NCI-H1105 (cell line): Measurements from ENCODE around the gene CAGE1.
"Not testable (repeated sequence)": the region's sequence is repeated elsewhere in the genome, so short reads cannot be mapped to it uniquely, and the experiment has no call there.

Source experiments
- DNase-seq: peaks from one replicate; lab custom pipeline; 2025; lab: John Stamatoyannopoulos, UW

The CAGE1 gene

DNA sequence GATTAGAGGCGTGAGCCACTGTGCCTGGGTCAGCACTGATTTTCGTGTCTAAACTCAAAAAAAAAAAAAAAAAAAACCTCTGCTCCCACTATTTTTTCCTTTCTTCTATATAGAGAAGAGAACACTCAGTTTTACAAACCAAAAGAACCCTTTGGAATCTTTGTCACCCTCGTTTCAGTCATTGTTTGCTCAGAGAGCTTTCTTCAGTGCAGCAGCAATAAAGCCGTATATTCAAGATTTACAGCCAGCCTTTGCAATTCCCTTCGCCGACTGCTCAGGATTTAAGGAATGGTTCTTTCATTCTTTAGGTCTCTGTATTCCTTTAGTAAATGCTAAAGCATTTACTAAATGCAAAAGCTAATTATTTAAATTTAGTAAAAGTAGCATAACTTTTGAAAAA, 20.2 kb upstream of the CAGE1 start:
- DNase-seq, result no peak

DNA sequence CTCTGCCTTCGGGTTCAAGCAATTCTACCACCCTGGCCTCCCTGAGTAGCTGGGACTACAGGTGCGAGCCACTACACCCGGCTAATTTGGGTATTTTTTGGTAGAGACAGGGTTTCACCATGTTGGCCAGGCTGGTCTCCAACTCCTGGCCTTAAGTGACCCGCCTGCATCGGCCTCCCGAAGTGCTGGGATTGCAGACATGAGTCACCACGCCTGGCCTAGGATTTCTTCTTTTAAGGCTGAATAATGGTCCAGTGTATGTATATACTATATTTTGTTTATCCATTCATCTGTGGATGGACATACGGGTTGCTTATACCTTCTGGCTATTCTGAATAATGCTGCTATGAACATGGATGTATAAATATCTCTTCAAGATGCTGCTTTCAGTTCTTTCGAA, 17.2 kb upstream of the CAGE1 start:
- no peak for DNase-seq

- no peak for DNase-seq
Measured at GRCh38 chr6:7404546-7404945, 15.0 kb upstream of the CAGE1 start.

DNA sequence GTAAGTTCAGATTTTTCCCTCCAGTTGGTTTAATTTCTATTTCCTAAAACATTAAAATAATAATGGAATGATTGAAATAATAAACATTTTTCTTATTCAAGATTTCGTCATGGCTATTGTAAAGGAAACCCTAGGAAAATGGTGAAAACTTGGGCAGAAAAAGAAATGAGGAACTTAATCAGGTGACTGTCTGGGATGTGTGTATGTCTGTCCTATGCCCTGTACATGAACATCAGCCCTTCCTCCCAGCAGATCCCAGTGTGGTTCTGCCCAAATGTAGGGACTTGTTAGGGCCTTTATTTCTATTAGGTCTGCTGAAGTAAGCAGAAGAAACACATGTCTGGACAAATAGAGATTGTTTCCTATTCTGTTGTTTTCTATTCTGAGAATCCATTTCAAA, 13.2 kb upstream of the CAGE1 start:
- DNase-seq, result no peak

GRCh38 chr6:7401075-7401474, 11.5 kb upstream of the CAGE1 start:
- DNase-seq, result no peak

GRCh38 chr6:7392402-7392801, 2.9 kb upstream of the CAGE1 start:
- DNase-seq, result no peak

DNA sequence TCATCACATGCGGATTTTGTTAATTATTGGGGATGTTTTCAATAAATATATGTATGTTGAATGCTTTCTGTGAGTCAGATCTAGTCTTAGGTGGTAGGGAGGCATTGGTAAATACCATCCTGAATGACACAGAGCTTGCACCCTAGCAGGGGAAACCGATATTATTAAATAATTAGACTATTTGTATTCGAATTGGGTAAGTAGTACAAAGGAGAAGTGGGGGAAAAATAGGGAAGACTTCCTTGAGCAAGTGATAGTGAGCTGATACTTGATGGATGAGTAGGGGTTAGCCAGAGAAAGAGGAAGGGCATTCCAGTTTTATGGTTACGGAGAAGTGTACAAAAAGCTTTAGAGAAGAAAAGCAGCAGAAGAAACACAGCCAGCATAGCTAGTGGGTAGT, 1.6 kb upstream of the CAGE1 start:
- no peak for DNase-seq

GRCh38 chr6:7390226-7390878, 810 bp upstream of the CAGE1 start:
- DNase-seq, result no peak

DNA sequence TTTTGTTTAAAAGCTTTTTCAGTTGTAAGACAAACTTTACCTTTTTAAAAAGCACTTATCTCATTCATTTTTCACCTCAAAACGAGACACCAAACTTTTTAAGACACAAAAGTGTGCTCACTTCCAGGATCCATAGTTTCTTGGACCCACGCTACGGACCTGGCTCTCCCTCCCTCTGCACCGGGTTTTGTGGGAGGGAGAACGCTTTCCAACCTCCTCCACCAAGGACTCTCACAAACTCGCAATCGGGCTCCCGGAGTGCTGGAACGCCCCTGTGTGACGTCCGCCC, 436 bp downstream of the CAGE1 start:
- no peak for DNase-seq

DNA sequence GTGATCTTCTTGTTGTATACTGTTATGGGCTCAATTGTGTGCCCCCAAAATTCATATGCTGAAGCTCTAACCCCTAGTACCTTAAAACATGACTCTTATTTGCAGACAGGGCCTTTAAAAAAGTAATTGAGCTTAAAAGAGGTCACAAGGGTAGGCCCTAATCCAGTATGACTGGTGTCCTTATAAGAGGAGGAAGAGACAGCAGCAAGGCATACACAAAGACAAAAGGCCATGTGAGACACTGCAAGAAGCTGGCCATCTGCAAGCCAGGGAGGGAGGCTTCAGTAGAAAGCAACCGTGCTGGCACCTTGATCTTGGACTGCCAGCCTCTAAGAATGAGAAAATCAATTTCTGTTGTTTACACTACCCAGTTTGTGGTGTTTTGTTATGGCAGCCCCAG, 8.4 kb downstream of the CAGE1 start:
- no peak for DNase-seq

DNA sequence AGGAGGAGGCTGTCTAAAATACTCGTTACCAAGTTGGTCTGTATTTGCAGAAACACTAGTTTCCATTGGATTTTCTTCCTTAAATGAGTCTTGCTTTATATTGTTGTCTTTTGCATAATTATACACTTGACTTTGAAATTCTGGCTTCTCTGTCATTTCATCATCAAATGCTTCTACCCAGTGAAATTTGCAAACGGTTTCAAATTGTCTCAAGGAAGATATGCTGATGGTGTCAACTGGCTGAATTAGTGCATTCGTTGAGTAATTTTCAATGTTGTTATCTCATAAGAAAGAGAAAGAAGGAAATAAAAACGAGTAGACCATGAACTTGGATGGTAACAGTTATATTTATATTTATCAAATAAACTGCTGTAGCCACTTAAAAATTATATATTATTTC, 10.8 kb downstream of the CAGE1 start:
- DNase-seq, result no peak

GRCh38 chr6:7377961-7378360, 11.6 kb downstream of the CAGE1 start:
- DNase-seq, result no peak

DNA sequence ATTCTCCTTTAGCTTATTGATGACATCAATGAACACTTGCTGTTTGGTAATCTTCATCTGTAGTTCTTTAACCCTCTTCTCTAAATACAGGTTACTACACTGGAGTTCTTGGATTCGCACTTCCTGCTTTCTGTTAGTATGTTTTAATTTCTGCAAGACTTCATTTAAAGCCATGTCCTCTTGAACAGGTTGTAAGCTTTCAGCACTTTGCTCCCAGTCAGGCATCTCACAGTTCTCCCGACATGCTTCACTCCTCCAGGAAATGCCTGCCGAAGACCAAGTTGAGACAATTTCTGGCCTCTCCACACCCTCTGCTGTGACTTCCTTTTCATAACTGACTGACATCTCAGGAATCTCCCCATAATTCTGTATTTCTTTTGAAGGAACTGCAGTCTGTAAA, 15.8 kb downstream of the CAGE1 start:
- DNase-seq, result no peak

- no peak for DNase-seq
Measured at GRCh38 chr6:7367408-7367807, 22.1 kb downstream of the CAGE1 start.

GRCh38 chr6:7351916-7352315, 37.6 kb downstream of the CAGE1 start:
- DNase-seq, result not testable (repeated sequence)

GRCh38 chr6:7350591-7350990, 39.0 kb downstream of the CAGE1 start:
- not testable (repeated sequence) for DNase-seq

DNA sequence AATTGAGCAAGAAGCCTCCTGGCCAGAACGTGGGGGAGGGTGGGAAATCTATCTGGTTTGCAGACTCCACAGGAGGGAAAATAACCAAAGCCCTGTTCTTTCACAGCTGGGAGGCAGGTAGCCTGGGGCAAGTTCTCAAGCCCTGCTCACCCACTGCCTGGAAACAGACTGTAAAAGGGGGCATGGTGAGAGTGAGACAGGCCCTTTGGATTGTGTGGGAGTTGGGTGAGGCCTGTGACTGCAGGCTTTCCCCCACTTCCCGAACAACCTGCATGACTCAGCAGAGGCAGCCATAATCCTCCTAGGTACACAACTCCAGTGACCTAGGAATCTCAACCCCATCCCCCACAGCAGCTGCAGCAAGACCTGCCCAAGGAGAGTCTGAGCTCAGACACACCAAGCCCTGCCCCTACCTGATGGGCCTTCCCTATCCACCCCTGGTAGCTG, 42.0 kb downstream of the CAGE1 start:
- not testable (repeated sequence) for DNase-seq

DNA sequence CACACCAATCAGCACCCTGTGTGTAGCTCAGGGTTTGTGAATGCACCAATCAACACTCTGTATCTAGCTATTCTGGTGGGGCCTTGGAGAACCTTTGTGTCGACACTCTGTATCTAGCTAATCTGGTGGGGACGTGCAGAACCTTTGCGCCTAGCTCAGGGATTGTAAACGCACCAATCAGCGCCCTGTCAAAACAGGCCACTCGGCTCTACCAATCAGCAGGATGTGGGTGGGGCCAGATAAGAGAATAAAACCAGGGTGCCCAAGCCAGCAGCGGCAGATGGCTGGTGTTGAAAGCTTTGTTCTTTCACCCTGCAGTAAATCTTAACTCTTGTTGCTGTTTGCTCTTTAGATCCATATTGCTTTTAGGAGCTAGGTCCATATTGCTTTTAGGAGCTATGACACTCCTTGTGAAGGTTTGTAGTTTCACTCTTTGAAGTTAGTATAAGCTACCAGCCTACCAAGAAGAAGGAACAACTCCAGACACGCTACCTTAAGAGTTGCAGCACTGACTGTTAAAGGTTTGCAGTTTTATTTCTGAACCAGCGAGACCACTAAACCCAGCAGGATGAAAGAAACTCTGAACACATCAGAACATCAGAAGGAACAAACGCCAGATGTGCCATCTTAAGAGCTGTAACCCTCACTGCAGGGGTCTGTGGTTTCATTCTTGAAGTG, 44.6 kb downstream of the CAGE1 start:
- DNase-seq, result not testable (repeated sequence)

GRCh38 chr6:7343546-7344475, 45.7 kb downstream of the CAGE1 start:
- DNase-seq, result no peak

DNA sequence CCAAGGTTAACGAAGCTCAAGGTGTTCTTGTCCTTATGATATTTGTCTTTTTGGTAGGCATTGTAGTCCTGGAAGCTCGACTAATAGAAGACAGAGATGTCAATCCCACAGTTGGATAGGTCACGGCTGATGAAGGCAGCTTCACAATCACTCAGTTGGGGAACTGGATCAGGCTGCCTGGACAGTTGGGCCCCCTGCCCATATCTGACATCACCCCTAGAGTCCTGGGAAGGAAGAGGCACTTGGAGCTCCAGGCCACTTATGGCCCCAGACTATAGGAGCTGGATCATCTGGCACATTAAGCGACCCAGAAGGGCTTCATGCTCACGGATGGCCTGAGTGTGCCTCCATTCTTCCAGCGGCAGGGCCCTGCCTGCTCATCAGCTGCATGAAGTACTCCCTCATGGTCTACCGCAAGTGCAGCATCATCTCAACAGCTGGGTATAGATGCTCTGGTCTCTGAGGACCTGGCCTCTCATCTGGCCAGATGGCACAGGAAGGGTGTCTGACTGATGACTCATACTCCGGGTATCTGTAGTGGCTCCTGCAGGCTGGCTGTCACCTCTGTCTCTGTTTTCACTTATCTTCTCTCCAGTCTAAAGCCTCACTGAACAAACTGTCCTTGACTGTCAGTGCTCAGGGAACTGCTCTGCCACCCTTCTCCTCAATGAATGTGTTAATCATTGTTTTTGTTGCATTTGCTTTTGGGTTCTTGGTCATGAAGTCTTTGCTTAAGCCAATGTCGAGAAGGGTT, 47.4 kb downstream of the CAGE1 start:
- no peak for DNase-seq

- no peak for DNase-seq
Measured at GRCh38 chr6:7341271-7341670, 48.3 kb downstream of the CAGE1 start.

GRCh38 chr6:7339007-7339732, 50.4 kb downstream of the CAGE1 start:
- not testable (repeated sequence) for DNase-seq
